Neural cell (in vitro differentiated cells): Measurements from ENCODE around the gene DNER.
"Not testable (repeated sequence)": the region's sequence is repeated elsewhere in the genome, so short reads cannot be mapped to it uniquely, and the experiment has no call there.

Experiments
- CTCF ChIP-seq: fragments of 450-650 bp; IDR thresholded peaks from 2 replicates; pipeline ENCODE4 v1.5.1; 2014; ENCODE audit warnings: antibody characterized with exemption, mild to moderate bottlenecking, moderate library complexity; ENCODE audit not compliant: poor library complexity, severe bottlenecking
- EP300 ChIP-seq: fragments of 450-650 bp; conservative IDR thresholded peaks from 2 replicates; pipeline ENCODE4 v1.6.1; 2014; ENCODE audit warnings: antibody characterized with exemption, mild to moderate bottlenecking, moderate library complexity; ENCODE audit not compliant: poor library complexity, severe bottlenecking
- SMC3 ChIP-seq: fragments of 450-650 bp; conservative IDR thresholded peaks from 2 replicates; pipeline ENCODE4 v1.6.1; 2014; ENCODE audit warnings: antibody characterized with exemption, mild to moderate bottlenecking, moderate library complexity; ENCODE audit not compliant: poor library complexity
- TAF1 ChIP-seq: IDR thresholded peaks from 2 replicates; pipeline ENCODE4 v1.6.1; 2012; ENCODE audit warnings: low read depth

- TF ChIP-seq CTCF, SMC3, TAF1, EP300: not testable (repeated sequence)
These were observed 8.8 kb upstream of the DNER start for GRCh38 chr2:229723192-229723591.
